AG09309 (cell line): ENCODE results near the gene BANF1.
"Not testable (repeated sequence)": the region's sequence is repeated elsewhere in the genome, so short reads cannot be mapped to it uniquely, and the experiment has no call there.

Experiments used
- DNase-seq: peaks from one replicate; pipeline ENCODE4 v3.0.0-alpha.2; 2010; ENCODE audit warnings: low read depth
- H3K4me3 ChIP-seq: 2 replicates; pipeline ENCODE4 v1.5.1; 2011; ENCODE audit warnings: mild to moderate bottlenecking, low read depth, low read length, moderate library complexity; ENCODE audit not compliant: control insufficient read depth
- TF ChIP-seq, protein P1 (sequence below): IDR thresholded peaks from 2 replicates; pipeline ENCODE4 v1.5.1; 2011; ENCODE audit warnings: mild to moderate bottlenecking, low read depth, low read length, inconsistent platforms; ENCODE audit not compliant: insufficient read depth, control insufficient read depth; ENCODE audit errors: missing control alignments

BANF1 gene

DNA sequence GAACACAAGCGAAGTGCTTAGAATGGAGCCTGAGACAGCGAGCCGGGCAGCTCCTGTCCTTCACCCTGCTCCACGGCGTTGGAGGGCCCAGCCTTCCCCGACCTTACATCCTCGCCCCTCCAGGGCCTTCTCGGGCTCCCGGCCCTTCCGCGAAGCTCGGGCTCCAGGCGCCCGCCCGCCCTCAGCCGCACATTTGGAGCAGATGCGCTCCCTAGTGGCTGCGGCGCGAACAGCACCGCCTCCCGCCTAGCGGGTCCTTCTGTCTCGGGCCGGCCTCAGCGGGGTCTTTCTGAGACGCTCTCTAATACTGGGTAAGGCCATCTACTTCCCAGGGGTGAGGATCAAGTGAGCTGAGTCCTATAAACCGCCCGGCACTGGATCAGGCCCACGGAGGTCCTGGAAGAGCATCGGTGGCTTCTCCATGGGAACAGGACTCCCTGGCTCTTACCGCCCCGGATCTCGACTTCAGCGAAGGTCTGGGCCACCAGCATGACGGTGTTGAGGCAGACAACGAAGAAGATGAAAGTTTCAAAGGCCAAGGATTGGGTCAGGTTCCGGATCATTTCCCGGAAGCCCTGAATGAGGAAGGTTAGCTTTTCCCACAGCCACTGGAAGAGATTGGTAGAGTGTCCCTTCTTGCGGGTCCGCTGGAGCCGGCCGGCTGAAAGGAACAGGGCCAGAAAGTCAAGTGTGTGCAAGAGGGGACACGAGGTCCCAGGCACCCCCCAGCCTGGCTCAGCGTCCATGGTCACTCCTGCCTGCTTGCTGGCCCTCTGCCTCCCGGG is 20.3 kb downstream of the BANF1 start:
- H3K4me3 ChIP-seq = peak overlapping the region; percentile 9; the same call in 1 of the 2 replicates
- TF ChIP-seq, protein P1, sequence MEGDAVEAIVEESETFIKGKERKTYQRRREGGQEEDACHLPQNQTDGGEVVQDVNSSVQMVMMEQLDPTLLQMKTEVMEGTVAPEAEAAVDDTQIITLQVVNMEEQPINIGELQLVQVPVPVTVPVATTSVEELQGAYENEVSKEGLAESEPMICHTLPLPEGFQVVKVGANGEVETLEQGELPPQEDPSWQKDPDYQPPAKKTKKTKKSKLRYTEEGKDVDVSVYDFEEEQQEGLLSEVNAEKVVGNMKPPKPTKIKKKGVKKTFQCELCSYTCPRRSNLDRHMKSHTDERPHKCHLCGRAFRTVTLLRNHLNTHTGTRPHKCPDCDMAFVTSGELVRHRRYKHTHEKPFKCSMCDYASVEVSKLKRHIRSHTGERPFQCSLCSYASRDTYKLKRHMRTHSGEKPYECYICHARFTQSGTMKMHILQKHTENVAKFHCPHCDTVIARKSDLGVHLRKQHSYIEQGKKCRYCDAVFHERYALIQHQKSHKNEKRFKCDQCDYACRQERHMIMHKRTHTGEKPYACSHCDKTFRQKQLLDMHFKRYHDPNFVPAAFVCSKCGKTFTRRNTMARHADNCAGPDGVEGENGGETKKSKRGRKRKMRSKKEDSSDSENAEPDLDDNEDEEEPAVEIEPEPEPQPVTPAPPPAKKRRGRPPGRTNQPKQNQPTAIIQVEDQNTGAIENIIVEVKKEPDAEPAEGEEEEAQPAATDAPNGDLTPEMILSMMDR = peak; percentile 96
- DNase-seq = no peak

DNA sequence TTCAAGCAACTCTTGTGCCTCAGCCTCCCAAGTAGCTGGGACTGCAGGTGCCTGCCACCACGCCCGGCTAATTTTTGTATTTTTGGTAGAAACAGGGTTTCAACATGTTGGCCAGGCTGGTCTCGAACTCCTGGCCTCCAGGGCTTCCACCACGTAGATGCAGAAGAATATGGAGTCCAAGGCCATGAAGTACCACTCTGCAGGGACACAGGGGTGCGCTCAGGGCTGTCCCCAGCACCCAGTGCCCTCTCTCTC is 20.8 kb downstream of the BANF1 start:
- DNase-seq, H3K4me3 ChIP-seq: not testable (repeated sequence)

DNA sequence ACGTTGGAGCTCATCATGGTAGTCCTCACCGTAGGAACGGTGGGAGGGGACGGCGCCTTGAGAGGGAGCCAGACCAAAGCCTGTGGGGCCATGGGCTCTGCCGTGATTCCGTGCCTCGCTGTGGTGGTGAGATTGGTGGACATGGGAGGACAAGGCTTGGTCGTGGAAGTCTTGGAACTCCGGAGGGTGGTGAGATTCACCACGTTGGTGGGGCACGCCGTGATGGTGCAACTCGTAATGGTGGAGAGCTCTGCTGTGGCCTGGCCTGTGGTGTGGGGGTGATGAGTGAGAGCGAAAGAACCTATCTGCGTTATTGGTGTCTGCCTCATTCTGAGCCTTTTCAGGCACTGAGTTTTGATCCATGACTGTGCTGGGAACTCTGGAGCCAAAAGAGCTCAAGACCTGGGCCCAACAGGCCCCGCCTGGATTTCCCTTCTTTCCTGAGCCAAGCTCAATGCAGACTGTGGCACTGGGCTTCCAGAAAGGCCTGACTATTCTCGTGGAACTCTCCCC is 23.8 kb downstream of the BANF1 start, which contains the start of gene CATSPER1:
CATSPER1 (minus strand) TSS at position 463 of the 513 bp plus-strand sequence; CDS start at position 363, 100 bp downstream.
- TF ChIP-seq, protein P1 = no peak
- DNase-seq = no peak
- no peak within 1 kb of the TSS for H3K4me3 ChIP-seq

DNA sequence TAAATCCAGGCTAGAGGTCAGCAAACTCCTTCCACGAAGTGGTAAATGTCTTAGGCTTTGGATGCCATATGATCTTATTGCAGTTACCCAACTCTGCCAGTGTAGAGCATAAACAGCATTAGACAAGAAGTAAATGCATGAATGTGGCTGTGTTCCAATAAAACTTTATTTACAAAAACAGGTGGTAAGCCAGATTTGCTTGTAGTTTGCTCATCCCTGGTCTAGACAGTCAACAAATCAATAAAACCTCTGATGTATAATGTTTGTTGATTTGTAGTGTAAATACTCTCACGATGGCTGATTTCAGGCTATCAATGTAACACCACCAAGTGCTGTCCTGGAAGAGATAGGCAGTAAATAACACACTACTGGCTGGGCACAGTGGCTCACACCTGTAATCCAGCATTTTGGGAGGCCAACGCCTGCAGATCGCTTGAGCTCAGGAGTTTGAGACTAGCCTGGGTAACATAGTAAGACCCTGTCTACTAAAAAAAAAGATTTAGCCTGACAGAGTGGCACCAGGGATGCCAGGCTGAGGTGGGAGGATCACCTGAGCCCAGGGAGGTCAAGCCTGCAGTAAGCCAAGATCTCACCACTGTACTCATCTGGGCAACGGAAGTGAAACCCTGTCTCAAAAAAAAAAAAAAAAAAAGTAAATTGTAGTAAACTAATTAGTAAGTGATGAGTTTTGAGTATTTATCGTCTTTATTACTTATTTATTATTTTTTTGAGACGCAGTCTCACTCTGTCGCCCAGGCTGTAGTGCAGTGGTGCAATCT is 30.8 kb downstream of the BANF1 start:
- TF ChIP-seq, protein P1 = no peak
- no peak for DNase-seq
- no peak overlapping the region for H3K4me3 ChIP-seq

DNA sequence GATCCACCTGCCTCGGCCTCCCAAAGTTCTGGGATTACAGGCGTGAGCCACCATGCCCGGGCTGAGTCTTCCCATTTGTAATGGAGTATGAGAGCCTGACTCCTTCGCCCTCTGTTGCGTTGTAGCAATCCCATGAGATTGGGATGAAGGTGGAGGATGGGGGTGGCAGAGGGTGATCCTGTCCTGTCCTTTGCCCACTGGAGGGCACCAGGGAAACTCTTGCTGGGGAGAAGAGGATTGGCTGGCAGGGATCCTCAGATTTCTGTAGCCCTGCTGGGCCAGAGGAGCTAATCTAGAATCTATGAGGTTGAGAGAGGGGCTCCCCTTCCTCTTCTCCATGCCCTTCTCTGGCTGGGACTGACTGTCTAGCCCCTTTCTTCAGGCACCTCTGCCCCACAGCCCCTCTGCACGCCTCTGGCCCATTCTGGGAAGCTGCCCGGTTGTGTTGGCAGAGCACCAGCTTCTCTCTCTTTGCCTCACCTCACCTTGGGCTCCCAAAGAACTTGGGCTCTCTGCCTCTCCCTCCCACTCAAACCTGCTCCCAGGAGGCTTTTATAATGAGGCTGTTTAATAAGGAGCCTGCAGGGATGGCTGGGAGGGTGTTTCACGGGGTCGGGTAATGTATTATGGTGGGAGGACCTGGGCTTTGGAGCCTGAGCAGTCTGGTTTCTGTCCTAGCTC is 33.5 kb downstream of the BANF1 start:
- H3K4me3 ChIP-seq = no peak overlapping the region
- no peak for DNase-seq
- TF ChIP-seq, protein P1 = no peak

DNA sequence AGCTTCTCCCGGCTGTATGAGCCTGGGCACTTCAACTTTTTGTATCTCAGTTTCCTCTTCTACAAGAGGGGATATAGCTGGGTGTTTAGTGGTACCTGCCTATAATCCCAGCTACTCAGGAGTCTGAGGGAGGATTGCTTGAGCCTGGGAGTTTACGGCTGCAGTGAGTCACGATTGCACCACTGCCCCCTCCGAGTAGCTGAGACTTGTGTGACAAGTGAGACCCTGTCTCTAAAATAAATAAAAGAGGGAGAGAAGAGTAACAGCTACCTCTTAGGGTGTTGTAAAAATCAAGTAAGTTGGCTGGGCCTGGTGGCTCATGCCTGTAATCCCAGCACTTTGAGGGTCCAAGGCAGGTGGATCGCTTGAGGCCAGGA is 34.0 kb downstream of the BANF1 start:
- H3K4me3 ChIP-seq = no peak overlapping the region
- no peak for DNase-seq
- TF ChIP-seq, protein P1 = no peak

DNA sequence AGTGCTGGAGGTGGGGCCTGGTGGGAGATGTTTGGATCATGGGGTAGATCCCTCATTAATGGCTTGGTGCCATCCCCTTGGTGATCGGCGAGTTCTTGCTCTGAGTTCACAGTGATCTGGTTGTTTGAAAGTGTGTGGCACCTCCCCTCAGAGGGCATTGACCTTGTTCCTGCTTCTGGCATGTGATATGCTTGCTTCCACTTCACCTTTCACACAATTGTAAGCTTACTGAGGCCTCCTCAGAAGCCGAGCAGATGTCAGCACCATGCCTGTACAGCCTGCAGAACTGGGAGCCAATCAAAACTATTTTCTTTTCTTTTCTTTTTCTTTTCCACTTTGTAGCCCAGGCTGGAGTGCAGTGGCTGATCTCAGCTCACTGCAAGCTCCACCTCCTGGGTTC is 35.0 kb downstream of the BANF1 start:
- DNase-seq = no peak

More for the DNA sequence above, 35.0 kb downstream of the BANF1 start:
- TF ChIP-seq, protein P1 = no peak
- no peak overlapping the region for H3K4me3 ChIP-seq
